H1 (cell line): ENCODE results near the gene LIPM. TPM values are rescaled to one million over a fixed set of nuclear protein-coding genes. Genes with fewer than 3 reads are reported as not detected.

Experiments
- CTCF ChIA-PET: fragments of 300-600 bp; sonication (Branson Sonifier 250); formaldehyde crosslinking; loops from one replicate; lab custom pipeline; 2021; ENCODE audit not compliant: partially characterized antibody; lab: Charles Lee
- POLR2A ChIA-PET: fragments of 300-600 bp; sonication (Branson Sonifier 250); formaldehyde crosslinking; loops from one replicate; lab custom pipeline; 2021; ENCODE audit warnings: inconsistent platforms; ENCODE audit not compliant: partially characterized antibody; lab: Charles Lee
- DNase-seq, 2 experiments: peaks; one replicate each; pipeline versions ENCODE4 v3.0.0 to v3.0.0-alpha.2; 2010 to 2022; ENCODE audit warnings: low spot score in 2 of 2, low read depth in 1 of 2, mixed read lengths in 1 of 2
- FAIRE-seq: peaks from 2 replicates; lab custom pipeline; 2011; peaks lifted over from hg19 to GRCh38; lab: Jason Lieb, UNC
- H2AFZ ChIP-seq: 2 replicates; pipeline ENCODE4 v1.8.1; 2012; ENCODE audit warnings: low read length, inconsistent platforms
- H2AK5ac ChIP-seq: 2 replicates; pipeline ENCODE4 v1.6.1; 2013; ENCODE audit warnings: low read depth, low read length
- H2BK120ac ChIP-seq: replicated peaks from 2 replicates; pipeline ENCODE3; 2013; ENCODE audit warnings: low read depth, low read length, inconsistent platforms
- H2BK12ac ChIP-seq: 2 replicates; pipeline ENCODE4 v1.6.1; 2013; ENCODE audit warnings: low read depth, low read length
- H2BK15ac ChIP-seq: 2 replicates; pipeline ENCODE4 v1.6.1; 2013; ENCODE audit warnings: low read length
- H2BK20ac ChIP-seq: 2 replicates; pipeline ENCODE4 v1.6.1; 2013; ENCODE audit warnings: low read length
- H2BK5ac ChIP-seq: 2 replicates; pipeline ENCODE4 v1.6.1; 2013; ENCODE audit warnings: low read depth, low read length
- H3K14ac ChIP-seq: 2 replicates; pipeline ENCODE4 v1.6.1; 2013; ENCODE audit warnings: inconsistent platforms; ENCODE audit not compliant: insufficient read length
- H3K18ac ChIP-seq: 2 replicates; pipeline ENCODE4 v1.6.1; 2013; ENCODE audit warnings: low read length; ENCODE audit errors: extremely low read depth
- H3K23ac ChIP-seq: 2 replicates; pipeline ENCODE4 v1.6.1; 2013; ENCODE audit warnings: inconsistent platforms; ENCODE audit not compliant: insufficient read length
- H3K23me2 ChIP-seq: 2 replicates; pipeline ENCODE4 v1.6.1; 2013; ENCODE audit warnings: low read depth, low read length
- H3K27ac ChIP-seq: 2 replicates; pipeline ENCODE4 v1.6.1; 2011; ENCODE audit warnings: low read depth, low read length, inconsistent platforms
- H3K27me3 ChIP-seq, 4 experiments: replicated peaks in 1 of 4; 1 replicate in 1 of 4; 2 replicates in 3 of 4; pipeline versions ENCODE4 v1.6.1 to v1.8.1; 2011 to 2013; ENCODE audit warnings: low read length in 3 of 4, mild to moderate bottlenecking in 3 of 4, inconsistent platforms in 2 of 4, mixed read lengths in 2 of 4, moderate library complexity in 1 of 4; ENCODE audit not compliant: control insufficient read depth in 3 of 4, insufficient read depth in 3 of 4; ENCODE audit errors: extremely low read depth in 1 of 4
- H3K36me3 ChIP-seq, 4 experiments: 2 replicates each; pipeline versions ENCODE4 v1.6.1 to v1.8.1; 2011 to 2013; ENCODE audit warnings: mild to moderate bottlenecking in 4 of 4, low read length in 3 of 4, moderate library complexity in 2 of 4, control low read depth in 1 of 4, inconsistent platforms in 1 of 4; ENCODE audit not compliant: insufficient read depth in 4 of 4, control insufficient read depth in 2 of 4
- H3K4ac ChIP-seq: replicated peaks from 2 replicates; pipeline ENCODE3; 2013; ENCODE audit warnings: low read length, low read depth, mixed read lengths, inconsistent platforms; ENCODE audit not compliant: insufficient read length
- H3K4me1 ChIP-seq, 4 experiments: replicated peaks in 1 of 4; 1 replicate in 1 of 4; 2 replicates in 3 of 4; pipeline versions ENCODE4 v1.6.1 to v1.8.1; 2011 to 2013; ENCODE audit warnings: low read length in 3 of 4, inconsistent platforms in 2 of 4, mixed read lengths in 1 of 4; ENCODE audit not compliant: insufficient read depth in 4 of 4, control insufficient read depth in 3 of 4
- H3K4me2 ChIP-seq, 2 experiments: 2 replicates each; pipeline versions ENCODE4 v1.6.1 to v1.8.1; 2011 to 2013; ENCODE audit warnings: low read depth in 2 of 2, low read length in 2 of 2, control low read depth in 1 of 2, inconsistent platforms in 1 of 2, mild to moderate bottlenecking in 1 of 2; ENCODE audit not compliant: insufficient read depth in 1 of 2
- H3K4me3 ChIP-seq, 4 experiments: fragments of 200-600, 300-600 bp in 1 of 4; sonication (generic), shearing (Covaris generic), sonication (Bioruptor Twin) in 1 of 4; 2 replicates each; pipeline versions ENCODE4 v1.5.1 to v1.8.1; 2011 to 2016; ENCODE audit warnings: low read length in 4 of 4, low read depth in 3 of 4, control low read depth in 2 of 4, inconsistent platforms in 2 of 4, mild to moderate bottlenecking in 2 of 4, mixed read lengths in 1 of 4, moderate library complexity in 1 of 4; ENCODE audit not compliant: insufficient read depth in 2 of 4; ENCODE audit errors: extremely low read depth in 1 of 4
- H3K56ac ChIP-seq: replicated peaks from 2 replicates; pipeline ENCODE3; 2013; ENCODE audit warnings: low read depth, mild to moderate bottlenecking, mixed read lengths, low read length, inconsistent platforms; ENCODE audit not compliant: insufficient read length
- H3K79me1 ChIP-seq: 2 replicates; pipeline ENCODE4 v1.6.1; 2013; ENCODE audit warnings: low read depth, low read length, control low read depth
- H3K79me2 ChIP-seq, 2 experiments: 2 replicates each; pipeline versions ENCODE4 v1.6.1 to v1.8.1; 2012 to 2013; ENCODE audit warnings: low read length in 2 of 2, mild to moderate bottlenecking in 2 of 2, inconsistent platforms in 1 of 2; ENCODE audit not compliant: insufficient read depth in 2 of 2, control insufficient read depth in 1 of 2
- H3K9ac ChIP-seq, 4 experiments: replicated peaks in 1 of 4; 1 replicate in 1 of 4; 2 replicates in 3 of 4; pipeline versions ENCODE4 v1.6.1 to v1.8.1; 2011 to 2013; ENCODE audit warnings: low read depth in 3 of 4, low read length in 3 of 4, control low read depth in 2 of 4, mild to moderate bottlenecking in 2 of 4, moderate library complexity in 2 of 4, inconsistent platforms in 1 of 4; ENCODE audit errors: extremely low read depth in 1 of 4
- H3K9me3 ChIP-seq, 2 experiments: 2 replicates each; pipeline versions ENCODE4 v1.6.1 to v1.8.1; 2012 to 2013; ENCODE audit warnings: mild to moderate bottlenecking in 2 of 2, moderate library complexity in 2 of 2, control low read depth in 1 of 2, inconsistent platforms in 1 of 2, low read depth in 1 of 2, low read length in 1 of 2, mixed read lengths in 1 of 2; ENCODE audit not compliant: insufficient read depth in 2 of 2
- H4K20me1 ChIP-seq, 2 experiments: replicated peaks in 1 of 2; 2 replicates each; pipeline versions ENCODE3 to v1.8.1; 2011 to 2013; ENCODE audit warnings: inconsistent platforms in 2 of 2, low read length in 2 of 2, mild to moderate bottlenecking in 1 of 2; ENCODE audit not compliant: insufficient read depth in 2 of 2, control insufficient read depth in 1 of 2
- H4K5ac ChIP-seq: 2 replicates; pipeline ENCODE4 v1.6.1; 2013; ENCODE audit warnings: low read length, low read depth, mixed read lengths, inconsistent platforms; ENCODE audit not compliant: insufficient read length
- H4K8ac ChIP-seq: 2 replicates; pipeline ENCODE4 v1.8.0; 2013; ENCODE audit warnings: mild to moderate bottlenecking, moderate library complexity, low read length, inconsistent platforms; ENCODE audit not compliant: insufficient read depth; ENCODE audit errors: extremely low read depth
- H4K91ac ChIP-seq: replicated peaks from 2 replicates; pipeline ENCODE3; 2013; ENCODE audit warnings: low read length, mixed read lengths, inconsistent platforms; ENCODE audit not compliant: insufficient read length
- RNF2 ChIP-seq: fragments of 200-900, 300-1000 bp; sonication (generic); IDR thresholded peaks from 2 replicates; pipeline ENCODE4 v1.7.1; 2016; ENCODE audit warnings: borderline replicate concordance, low read depth, mild to moderate bottlenecking, antibody characterized with exemption, low read length; ENCODE audit not compliant: poor library complexity, severe bottlenecking; ENCODE audit errors: missing control alignments
- SIX5 ChIP-seq: IDR thresholded peaks from 2 replicates; pipeline ENCODE4 v1.6.1; 2011; ENCODE audit warnings: mild to moderate bottlenecking, low read depth, low read length
- whole genome bisulfite sequencing, 2 experiments: shearing (Covaris generic) in 1 of 2; methylation state at CpG; one replicate each; pipeline versions ENCODE4 v1.1.6 to v1.1.7; 2013 to 2015; ENCODE audit warnings: low lambda C conversion rate in 2 of 2, mixed read lengths in 2 of 2, inconsistent platforms in 1 of 2, low coverage in 1 of 2, missing lambda C conversion rate in 1 of 2; ENCODE audit not compliant: insufficient replicate concordance in 2 of 2, insufficient coverage in 1 of 2, insufficient read length in 1 of 2; ENCODE audit errors: extremely low coverage in 1 of 2, missing lambda C conversion rate in 1 of 2; 5-methylcytosine and 5-hydroxymethylcytosine counted together
- polyA plus RNA-seq, 7 experiments: library from polyadenylated mRNA; depleted of rRNA in 3 of 7; stranded (reverse) in 5 of 7; unstranded in 2 of 7; fragments of >200 nt in 5 of 7; fragments of 200-250 nt in 2 of 7; gene quantifications; 1 replicate in 5 of 7; 2 replicates in 1 of 7; 4 replicates in 1 of 7; pipeline versions ENCODE4 v1.2.1 to v1.2.3, GENCODE V29; 2011 to 2013; ENCODE audit warnings: missing spikeins in 2 of 7, mixed read lengths in 2 of 7
- total RNA-seq: library from RNA; stranded (reverse); fragmentation: NEBNext Ultra II Directional; extraction: Animal tissue kit (Norgen Biotek cat#: 25700); gene quantifications from 2 replicates; pipeline ENCODE4 v1.2.1, GENCODE V29; 2021

Gene LIPM
- total and polyA plus RNA-seq, 2 of the 8 experiments (the other 6 are each of a cell fraction or from before 2014, with no cell fraction given): not detected

DNA sequence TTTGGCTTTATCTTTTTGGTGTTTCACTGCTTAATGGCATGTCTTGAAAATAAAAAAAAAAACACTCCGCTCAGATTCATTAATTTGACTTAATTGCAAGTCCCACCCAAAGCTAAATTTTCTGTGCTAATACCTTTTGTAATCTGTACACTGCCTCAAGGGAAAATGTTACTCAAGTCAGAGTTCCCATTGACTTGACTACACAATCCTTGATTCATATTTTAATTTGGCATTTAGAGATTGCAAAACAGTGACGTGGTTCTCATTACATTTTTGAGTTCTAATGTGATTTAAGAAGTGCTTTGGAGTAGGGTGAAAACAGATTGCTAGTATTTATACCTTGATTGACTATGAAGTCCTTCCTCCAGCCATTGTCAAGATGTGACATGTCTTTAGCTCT is 21.3 kb upstream of the LIPM start:
- no peak overlapping the region for H3K27ac ChIP-seq
- FAIRE-seq: no peak
- CTCF ChIA-PET: interaction anchor here (0.6 to 1.4 kb wide), 3 partner anchors 29 to 117 kb away, joined by 3 to 4 read pairs (median 3); no protein-coding TSS in a partner anchor

More for the DNA sequence above, 21.3 kb upstream of the LIPM start:
- Histone ChIP-seq H3K23ac (no peak overlapping the region), H2BK20ac (no peak overlapping the region), H4K8ac (no peak overlapping the region), H3K9ac (no peak overlapping the region), H3K14ac (no peak overlapping the region), H3K79me2 (no peaks in the 10 kb centered on the region), H3K36me3 (no peaks in the 10 kb centered on the region; a peak in 1 of 8 replicates), H3K56ac (no peak overlapping the region), H3K79me1 (no peaks in the 10 kb centered on the region), H3K9me3 (no peaks in the 10 kb centered on the region), H4K20me1 (no peaks in the 10 kb centered on the region), H3K4me2 (no peak overlapping the region), H2AK5ac (no peak overlapping the region), H2AFZ (no peak overlapping the region), H4K91ac (no peak overlapping the region), H3K18ac (no peak overlapping the region), H2BK120ac (no peak overlapping the region), H2BK5ac (no peak overlapping the region), H3K4me3 (no peak overlapping the region), H2BK15ac (no peak overlapping the region), H3K27me3 (no peaks in the 10 kb centered on the region; a peak in 1 of 7 replicates), H3K4ac (no peak overlapping the region), H3K4me1 (no peaks in the 10 kb centered on the region), H2BK12ac (no peak overlapping the region), H3K23me2 (no peaks in the 10 kb centered on the region; the same call in 1 of the 2 replicates), H4K5ac (no peak overlapping the region)
- TF ChIP-seq SIX5: no peak
- no peak for TF ChIP-seq RNF2
- DNase-seq: no peak
- POLR2A ChIA-PET: no interaction called here
- WGBS, 2 experiments: 84% methylated on average over 2 of the region's 2 CpGs; no CpG with 5 or more reads in 1 of the 2 experiments
